Spinal cord (tissue), 10 donors: ENCODE measurements around the gene RND2. TPM values are rescaled to one million over a fixed set of nuclear protein-coding genes. Genes with fewer than 3 reads are reported as not detected.
"Not testable (repeated sequence)": the region's sequence is repeated elsewhere in the genome, so short reads cannot be mapped to it uniquely, and the experiment has no call there.

ENCODE experiments used
- DNase-seq, 6 donors: peaks; one replicate each; pipeline versions ENCODE4 v3.0.0 to v3.0.0-alpha.2; 2013 to 2015; ENCODE audit warnings: low spot score in 6 of 6, low read depth in 4 of 6
- H3K27ac ChIP-seq: one replicate; pipeline ENCODE4 v1.5.1; 2013; ENCODE audit warnings: low read depth, low read length, control low read depth
- H3K27me3 ChIP-seq: one replicate; pipeline ENCODE4 v1.6.1; 2013; ENCODE audit warnings: low read length; ENCODE audit not compliant: control insufficient read depth, insufficient read depth
- H3K36me3 ChIP-seq: one replicate; pipeline ENCODE4 v1.6.1; 2013; ENCODE audit warnings: low read length; ENCODE audit not compliant: control insufficient read depth, insufficient read depth
- H3K4me1 ChIP-seq: one replicate; pipeline ENCODE4 v1.6.1; 2013; ENCODE audit warnings: low read length; ENCODE audit not compliant: control insufficient read depth, insufficient read depth
- H3K4me3 ChIP-seq: one replicate; pipeline ENCODE4 v1.5.1; 2013; ENCODE audit warnings: low read depth, low read length, control low read depth
- H3K9me3 ChIP-seq: one replicate; pipeline ENCODE4 v1.6.1; 2013; ENCODE audit warnings: low read length; ENCODE audit not compliant: control insufficient read depth, insufficient read depth
- WGBS: methylation state at CpG from one replicate; pipeline ENCODE4 v1.1.5; 2013; ENCODE audit warnings: missing lambda C conversion rate; ENCODE audit not compliant: insufficient coverage; 5-methylcytosine and 5-hydroxymethylcytosine counted together
- long read RNA-seq, 4 donors: transcript quantifications; one replicate each; lab custom pipeline, GENCODE V29; 2026
- polyA plus RNA-seq, 2 donors: library from polyadenylated mRNA; unstranded; fragments of 120-200 nt; gene quantifications; one replicate each; pipeline ENCODE4 v1.2.1, GENCODE V29; 2013; ENCODE audit not compliant: insufficient read length in 2 of 2
- total RNA-seq, 2 donors: library from RNA; depleted of rRNA in 1 of 2; stranded (reverse); fragments of 120-200 nt in 1 of 2; fragments of >200 nt in 1 of 2; gene quantifications; one replicate each; pipeline versions ENCODE4 v1.2.3 to v1.2.4, GENCODE V29; 2013 to 2014
- donor health status: healthy.

The RND2 gene, protein sequence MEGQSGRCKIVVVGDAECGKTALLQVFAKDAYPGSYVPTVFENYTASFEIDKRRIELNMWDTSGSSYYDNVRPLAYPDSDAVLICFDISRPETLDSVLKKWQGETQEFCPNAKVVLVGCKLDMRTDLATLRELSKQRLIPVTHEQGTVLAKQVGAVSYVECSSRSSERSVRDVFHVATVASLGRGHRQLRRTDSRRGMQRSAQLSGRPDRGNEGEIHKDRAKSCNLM
- total RNA-seq (10 to 100 TPM; 19.2 to 25.5 TPM), polyA plus RNA-seq (10 to 100 TPM; 81.8 to 86.9 TPM)
- long read RNA-seq, donor 1, full-length matches to known transcripts, result 56 of 69 reads
- long read RNA-seq, donor 1, partial matches to known transcripts, result 0 of 69 reads
- long read RNA-seq, donor 1, other reads (novel, unspliced or antisense), result 13 of 69 reads
- long read RNA-seq, donor 2, full-length matches to known transcripts, result 10 of 28 reads
- long read RNA-seq, donor 2, partial matches to known transcripts, result 18 of 28 reads
- long read RNA-seq, donor 2, other reads (novel, unspliced or antisense), result 0 of 28 reads
- long read RNA-seq, donor 3, full-length matches to known transcripts, result 20 of 26 reads
- long read RNA-seq, donor 3, partial matches to known transcripts, result 0 of 26 reads
- long read RNA-seq, donor 3, other reads (novel, unspliced or antisense), result 6 of 26 reads
- long read RNA-seq, donor 4, full-length matches to known transcripts, result 1 of 1 reads
- long read RNA-seq, donor 4, partial matches to known transcripts, result 0 of 1 reads
- long read RNA-seq, donor 4, other reads (novel, unspliced or antisense), result 0 of 1 reads

DNA sequence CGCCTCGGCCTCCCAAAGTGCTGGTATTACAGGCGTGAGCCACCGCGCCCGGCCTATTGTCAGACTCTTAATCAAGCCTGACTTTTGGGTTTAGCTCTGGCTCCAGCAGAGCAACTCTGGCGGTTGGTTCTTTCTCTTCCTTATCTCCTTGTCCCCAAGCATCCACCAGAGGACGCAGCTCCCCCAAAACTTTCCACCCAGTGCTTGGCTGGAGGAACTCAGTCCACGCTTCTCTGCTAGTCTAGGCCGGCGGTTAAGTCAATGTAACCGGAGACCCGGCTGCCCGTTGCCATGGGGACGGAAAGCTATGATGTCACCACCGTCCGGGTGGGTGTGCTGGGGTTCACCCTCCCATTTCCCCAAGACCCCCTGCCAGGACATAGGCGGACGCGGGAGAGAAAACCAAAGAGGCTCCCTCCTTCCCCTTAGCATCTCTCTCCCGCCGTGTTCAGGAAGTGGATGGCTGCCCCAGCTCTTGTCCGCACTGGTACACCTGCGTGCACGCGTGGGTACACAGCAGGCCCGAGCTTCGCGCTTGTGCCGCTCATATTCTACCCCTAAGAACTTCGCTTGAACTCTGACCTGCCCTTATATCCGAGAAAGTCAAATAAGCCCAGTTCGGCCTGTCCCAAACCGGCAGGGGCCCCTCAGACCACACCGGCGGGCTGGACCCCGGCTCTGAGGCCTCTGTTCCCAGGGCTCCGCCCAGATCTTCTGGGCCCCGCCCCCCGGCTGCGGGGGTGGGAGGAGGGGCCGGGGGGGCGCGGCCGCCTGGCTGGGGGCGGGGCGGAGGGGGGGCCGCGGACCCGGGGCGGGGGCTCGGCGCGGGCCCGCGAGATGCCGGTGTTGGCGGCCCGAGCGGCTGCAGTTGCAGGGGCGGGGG, at the start of gene RND2:
TSS of gene RND2 (plus strand) at position 825 of the 883 bp plus-strand sequence. CDS start 117 bp downstream, outside the sequence.
- DNase-seq, result peak; percentile 86 to 99 (median 93)
- H3K27ac ChIP-seq, result peak within 1 kb of the TSS; percentile 94
- under 1% methylated on average over 50 of the region's 61 CpGs for WGBS
- peak within 1 kb of the TSS; percentile 90 for H3K4me3 ChIP-seq
- H3K4me1 ChIP-seq, result peaks cover 72% of the 10 kb centered on the region
- no peaks in the 10 kb centered on the region for H3K27me3 ChIP-seq
- H3K9me3 ChIP-seq, result no peaks in the 10 kb centered on the region
- H3K36me3 ChIP-seq, result peaks cover 21% of the 10 kb centered on the region

GRCh38 chr17:42975265-42975664, 49.8 kb upstream of the RND2 start:
- WGBS, result 70% methylated on average over 1 of the region's 2 CpGs
- Histone ChIP-seq H3K9me3 (no peaks in the 10 kb centered on the region), H3K27ac (no peak overlapping the region), H3K4me1 (peaks cover 12% of the 10 kb centered on the region), H3K27me3 (no peaks in the 10 kb centered on the region), H3K4me3 (no peak overlapping the region), H3K36me3 (no peaks in the 10 kb centered on the region)
- DNase-seq, result no peak

DNA sequence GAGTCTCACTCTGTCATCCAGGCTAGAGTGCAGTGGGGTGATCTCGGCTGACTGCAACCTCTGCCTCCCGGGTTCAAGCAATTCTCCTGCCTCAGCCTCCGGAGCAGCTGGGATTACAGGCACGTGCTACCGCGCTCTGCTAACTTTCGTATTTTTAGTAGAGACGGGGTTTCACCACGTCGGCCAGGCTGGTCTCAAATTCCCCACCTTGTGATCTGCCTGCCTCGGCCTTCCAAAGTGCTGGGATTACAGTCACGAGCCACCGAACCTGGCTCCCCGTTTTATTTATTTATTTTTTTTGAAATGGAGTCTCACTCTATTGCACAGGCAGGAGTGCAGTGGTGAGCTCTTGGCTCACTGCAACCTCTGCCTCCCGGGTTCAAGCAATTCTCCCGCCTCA, 49.3 kb upstream of the RND2 start:
- H3K27me3 ChIP-seq, H3K27ac ChIP-seq, H3K36me3 ChIP-seq, H3K9me3 ChIP-seq, H3K4me3 ChIP-seq, DNase-seq: not testable (repeated sequence)
- peaks cover 12% of the 10 kb centered on the region for H3K4me1 ChIP-seq
- 89% methylated on average over 15 of the region's 16 CpGs for WGBS

DNA sequence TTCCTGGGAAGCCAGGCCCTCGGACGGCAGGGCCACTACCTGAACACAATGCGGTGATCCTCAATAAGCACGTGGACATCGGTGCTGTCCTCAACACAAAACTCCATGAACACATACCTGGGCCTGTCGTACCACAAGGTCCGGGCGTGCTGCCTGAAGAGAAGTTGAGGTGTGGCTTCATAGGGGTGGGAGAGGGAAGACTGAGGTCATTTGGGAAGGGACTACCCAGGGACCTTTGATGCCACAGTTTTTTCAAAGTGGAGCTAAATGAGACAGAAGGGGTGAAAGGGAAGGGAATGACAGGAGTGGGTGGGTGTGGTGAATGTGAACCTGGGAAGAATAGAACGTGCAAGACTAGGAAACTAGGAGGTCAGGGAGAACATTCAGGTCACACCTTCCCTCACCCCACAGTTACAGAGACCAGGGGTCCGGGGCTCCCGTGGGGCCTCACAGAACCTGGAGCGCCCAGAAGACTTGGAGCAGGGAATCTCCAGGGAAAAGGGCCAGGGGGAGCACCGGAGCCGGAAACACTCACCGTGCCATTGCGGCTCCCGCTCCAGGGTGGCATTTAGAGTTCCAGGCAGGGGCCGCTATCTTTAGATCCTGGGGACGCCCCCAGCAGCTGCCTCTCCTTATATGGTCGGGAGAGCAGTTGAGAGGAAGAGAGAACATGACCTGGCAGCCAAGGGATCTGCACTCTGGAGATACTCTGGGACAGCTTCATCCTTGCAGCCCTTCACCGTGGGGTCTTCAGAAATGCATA, 45.3 kb upstream of the RND2 start, which contains the start of gene PTGES3L:
TSS of gene PTGES3L (minus strand) at position 570 of the 763 bp plus-strand sequence. CDS start at position 543, 27 bp downstream.
- Histone ChIP-seq H3K27ac (peak within 1 kb of the TSS; percentile 57), H3K36me3 (peaks cover 12% of the 10 kb centered on the region), H3K4me1 (peaks cover 26% of the 10 kb centered on the region), H3K9me3 (no peaks in the 10 kb centered on the region), H3K4me3 (peak within 1 kb of the TSS; percentile 72), H3K27me3 (no peaks in the 10 kb centered on the region)
- WGBS, result 27% methylated on average over 14 of the region's 21 CpGs
- no peak for DNase-seq

DNA sequence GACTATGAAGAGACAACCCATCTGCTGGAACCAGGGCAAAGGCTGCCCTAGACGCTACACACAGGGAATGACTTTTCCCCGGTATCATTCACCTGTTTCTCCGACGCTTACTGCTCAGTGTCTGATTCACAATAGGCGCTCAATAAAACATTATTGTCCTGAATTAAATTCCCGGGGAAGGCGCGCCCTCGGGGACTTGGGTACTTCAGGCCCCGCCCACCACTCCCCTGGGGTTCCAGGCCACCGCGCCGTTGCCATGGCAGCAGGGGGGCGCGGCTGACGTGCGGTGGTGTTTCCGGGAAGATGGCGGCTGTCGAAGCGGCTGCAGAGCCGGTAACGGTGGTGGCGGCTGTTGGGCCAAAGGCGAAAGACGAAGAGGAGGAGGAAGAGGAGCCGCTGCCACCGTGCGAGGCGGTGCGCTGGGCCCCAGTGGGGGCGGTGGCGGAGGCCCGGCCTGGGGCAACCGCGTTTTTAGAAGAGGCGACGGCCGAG, 44.7 kb upstream of the RND2 start, which contains the start of gene RUNDC1:
TSS of gene RUNDC1 (plus strand) at position 292 of the 492 bp plus-strand sequence. CDS start at position 304, 12 bp downstream.
- DNase-seq, result peak; percentile 66 to 97 (median 86)
- Histone ChIP-seq H3K4me1 (peaks cover 26% of the 10 kb centered on the region), H3K27me3 (no peaks in the 10 kb centered on the region), H3K4me3 (peak within 1 kb of the TSS; percentile 72), H3K36me3 (peaks cover 15% of the 10 kb centered on the region), H3K27ac (peak within 1 kb of the TSS; percentile 57), H3K9me3 (no peaks in the 10 kb centered on the region)
- WGBS, result 0% methylated on average over 39 of the region's 39 CpGs

DNA sequence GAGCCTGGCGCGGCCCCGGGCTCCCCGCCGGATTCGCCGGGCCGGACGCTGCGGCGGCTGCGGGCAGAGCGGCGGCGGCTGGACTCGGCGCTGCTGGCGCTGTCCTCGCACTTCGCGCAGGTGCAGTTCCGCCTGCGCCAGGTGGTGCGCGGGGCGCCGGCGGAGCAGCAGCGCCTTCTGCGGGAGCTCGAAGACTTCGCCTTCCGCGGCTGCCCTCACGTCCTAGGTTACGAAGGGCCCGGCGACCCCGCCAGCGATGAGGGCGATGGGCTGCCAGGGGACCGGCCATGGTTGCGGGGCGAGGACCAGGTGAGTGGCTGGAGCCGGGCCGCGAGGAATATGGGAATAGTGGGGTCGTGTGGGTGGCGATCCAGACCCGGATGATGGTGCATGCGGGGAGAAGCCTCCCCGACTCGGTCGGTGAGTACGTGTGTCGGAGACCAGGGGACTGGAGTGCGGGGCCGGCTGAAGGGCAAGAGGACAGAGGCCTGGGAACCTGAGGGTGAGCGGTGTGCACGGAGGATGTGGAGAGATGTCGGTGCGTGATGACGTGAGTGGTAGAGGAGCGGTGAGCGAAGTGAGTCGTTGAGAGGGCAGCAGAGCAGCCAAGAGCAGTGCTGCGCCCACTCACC, 44.1 kb upstream of the RND2 start:
- Histone ChIP-seq H3K27ac (no peak overlapping the region), H3K36me3 (peaks cover 18% of the 10 kb centered on the region), H3K9me3 (no peaks in the 10 kb centered on the region), H3K27me3 (no peaks in the 10 kb centered on the region), H3K4me1 (peaks cover 26% of the 10 kb centered on the region), H3K4me3 (peak overlapping the region; percentile 72)
- peak in 2 of 6 donors; percentile 29 to 75 for DNase-seq
- 0% methylated on average over 63 of the region's 67 CpGs for WGBS

DNA sequence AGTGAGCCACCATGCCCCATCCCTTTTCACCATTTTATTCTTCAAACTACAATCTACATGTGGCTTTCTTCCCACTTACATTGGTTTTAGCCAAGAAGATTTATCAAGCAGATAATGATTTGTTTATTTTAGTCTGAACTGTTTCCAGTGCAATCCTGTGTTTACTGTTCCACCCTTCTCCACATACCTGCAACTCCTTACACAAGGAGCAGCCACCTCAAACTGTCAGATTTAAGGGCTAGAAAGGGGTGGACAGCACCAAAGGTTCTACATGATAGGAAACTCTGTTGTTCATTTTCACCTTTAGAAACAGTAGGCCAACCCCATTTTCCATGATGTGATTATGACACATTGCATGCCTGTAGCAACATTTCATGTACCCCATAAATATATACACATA, 42.8 kb upstream of the RND2 start:
- H3K27ac ChIP-seq, result no peak overlapping the region
- H3K4me1 ChIP-seq, result peaks cover 26% of the 10 kb centered on the region
- H3K4me3 ChIP-seq, result no peak overlapping the region
- no peak for DNase-seq
- peaks cover 31% of the 10 kb centered on the region for H3K36me3 ChIP-seq
- no peaks in the 10 kb centered on the region for H3K9me3 ChIP-seq
- H3K27me3 ChIP-seq, result no peaks in the 10 kb centered on the region

GRCh38 chr17:42985225-42985624, 39.8 kb upstream of the RND2 start:
- no CpG with 5 or more reads among the region's 1 CpG for WGBS
- peaks cover 15% of the 10 kb centered on the region for H3K4me1 ChIP-seq
- no peaks in the 10 kb centered on the region for H3K27me3 ChIP-seq
- no peak for DNase-seq
- no peak overlapping the region for H3K27ac ChIP-seq
- no peaks in the 10 kb centered on the region for H3K9me3 ChIP-seq
- H3K4me3 ChIP-seq, result no peak overlapping the region
- H3K36me3 ChIP-seq, result peaks cover 57% of the 10 kb centered on the region
